OCI-LY7 (cell line): ENCODE measurements around the gene ANKRD39. TPM values are rescaled to one million over a fixed set of nuclear protein-coding genes. Genes with fewer than 3 reads are reported as not detected.

Experiments used
- BruUV-seq: library from RNA; stranded (reverse); fragments of 400-500 nt; replicated peaks from 2 replicates; lab custom pipeline; 2021; lab: Mats Ljungman, UMichigan
- CTCF ChIA-PET: fragments of 300-600 bp; sonication (Branson Sonifier 250); formaldehyde crosslinking; loops from one replicate; lab custom pipeline; 2022; ENCODE audit warnings: antibody characterized with exemption; ENCODE audit not compliant: unreplicated experiment; lab: Charles Lee
- POLR2A ChIA-PET: fragments of 300-600 bp; sonication (Branson Sonifier 250); formaldehyde crosslinking; loops from one replicate; lab custom pipeline; 2022; ENCODE audit warnings: antibody characterized with exemption; lab: Charles Lee
- DNase-seq: peaks from one replicate; pipeline ENCODE4 v3.0.0-alpha.2; 2015; ENCODE audit warnings: low spot score
- H2AFZ ChIP-seq: fragments of 200-600 bp; sonication (generic), shearing (Covaris generic); 2 replicates; pipeline ENCODE4 v1.6.1; 2014; ENCODE audit warnings: mild to moderate bottlenecking, antibody characterized with exemption, low read length, moderate library complexity
- H3K27ac ChIP-seq: fragments of 200-600 bp; sonication (generic); 2 replicates; pipeline ENCODE4 v1.5.1; 2014; ENCODE audit warnings: mixed run types, low read depth, mild to moderate bottlenecking, moderate library complexity, low read length, inconsistent platforms; ENCODE audit not compliant: poor library complexity, severe bottlenecking
- H3K36me3 ChIP-seq: fragments of 200-600 bp; sonication (generic); 2 replicates; pipeline ENCODE4 v1.6.1; 2014; ENCODE audit warnings: mild to moderate bottlenecking, antibody characterized with exemption, low read length, moderate library complexity, mixed read lengths; ENCODE audit not compliant: insufficient read depth
- H3K4me1 ChIP-seq: fragments of 200-600 bp; sonication (generic); 2 replicates; pipeline ENCODE4 v1.5.1; 2014; ENCODE audit warnings: mild to moderate bottlenecking, low read length; ENCODE audit not compliant: insufficient read depth, poor library complexity, severe bottlenecking
- H3K4me2 ChIP-seq: fragments of 200-600 bp; sonication (generic); 2 replicates; pipeline ENCODE4 v1.6.1; 2014; ENCODE audit warnings: mild to moderate bottlenecking, low read length
- H3K4me3 ChIP-seq: fragments of 200-600 bp; sonication (generic); 2 replicates; pipeline ENCODE4 v1.5.1; 2014; ENCODE audit warnings: mild to moderate bottlenecking, low read depth, low read length; ENCODE audit not compliant: poor library complexity, severe bottlenecking
- H3K79me2 ChIP-seq: fragments of 200-600 bp; sonication (generic); 2 replicates; pipeline ENCODE4 v1.6.1; 2016; ENCODE audit warnings: low read depth, mild to moderate bottlenecking, low read length, moderate library complexity, mixed read lengths; ENCODE audit not compliant: insufficient read depth
- H3K9me2 ChIP-seq: fragments of 200-600 bp; sonication (generic); 2 replicates; pipeline ENCODE4 v1.6.1; 2016; ENCODE audit warnings: mild to moderate bottlenecking, low read length, mixed read lengths; ENCODE audit not compliant: insufficient read depth
- H3K9me3 ChIP-seq: fragments of 200-600 bp; sonication (generic); 2 replicates; pipeline ENCODE4 v1.6.1; 2014; ENCODE audit warnings: mild to moderate bottlenecking, mixed run types, low read length, mixed read lengths
- H4K20me1 ChIP-seq: fragments of 200-600 bp; sonication (generic); 2 replicates; pipeline ENCODE4 v1.6.1; 2014; ENCODE audit warnings: mild to moderate bottlenecking, antibody characterized with exemption, low read length, moderate library complexity, mixed read lengths; ENCODE audit not compliant: insufficient read depth
- CTCF ChIP-seq: fragments of 200-600 bp; sonication (generic); conservative IDR thresholded peaks from 2 replicates; pipeline ENCODE4 v1.5.1; 2014; ENCODE audit warnings: mild to moderate bottlenecking, antibody characterized with exemption, low read length, moderate library complexity, mixed read lengths
- EZH2phosphoT487 ChIP-seq: fragments of 200-600 bp; sonication (generic); IDR thresholded peaks from 2 replicates; pipeline ENCODE4 v1.6.1; 2018; ENCODE audit warnings: low read depth, borderline replicate concordance, mild to moderate bottlenecking, mixed run types, antibody characterized with exemption, low read length, moderate library complexity, mixed read lengths
- intact Hi-C: fragments of 100-400 bp; cut with micrococcal nuclease; formaldehyde crosslinking; loops from one replicate; pipeline ENCODE4 v1.10.0; 2022; ENCODE audit not compliant: unreplicated experiment
- microRNA-seq: library from miRNA; unstranded; fragments of <30 nt; microRNA quantifications from one replicate; pipeline ENCODE4 v1.2.0, GENCODE V29; 2022; ENCODE audit warnings: borderline replicate concordance
- small RNA-seq: library from RNA; depleted of rRNA; stranded (forward); fragments of <200 nt; gene quantifications from one replicate; pipeline ENCODE3, GENCODE V24; 2014
- total RNA-seq, 2 experiments: library from RNA; depleted of rRNA in 1 of 2; stranded (reverse); fragments of >200 nt in 1 of 2; shearing (Covaris generic) in 1 of 2; gene quantifications; 2 replicates each; pipeline ENCODE4 v1.2.3, GENCODE V29; 2014 to 2022

ANKRD39 gene
- total RNA-seq, 2 experiments from 2014 or later, result 22.2 to 24.1 TPM

- no peak overlapping the region for H3K4me3 ChIP-seq
- no peaks in the 10 kb centered on the region for H3K9me3 ChIP-seq
- no peaks in the 10 kb centered on the region for H3K9me2 ChIP-seq
- H3K4me2 ChIP-seq, result no peak overlapping the region
- intact Hi-C loops, result no loop called here
- ChIA-PET CTCF (no interaction called here), POLR2A (no interaction called here)
- peaks cover 16% of the 10 kb centered on the region for H3K4me1 ChIP-seq
- DNase-seq, result no peak
- H3K27ac ChIP-seq, result no peak overlapping the region
- no peak for TF ChIP-seq EZH2phosphoT487
- no peak for TF ChIP-seq CTCF
- BruUV-seq, result no TSS peak
- H3K36me3 ChIP-seq, result peaks cover 10% of the 10 kb centered on the region; the same call in 1 of the 2 replicates
- H4K20me1 ChIP-seq, result no peaks in the 10 kb centered on the region
- H3K79me2 ChIP-seq, result no peaks in the 10 kb centered on the region
- no peak overlapping the region for H2AFZ ChIP-seq
These were observed 58.2 kb downstream of the ANKRD39 start for GRCh38 chr2:96799623-96799935.

GRCh38 chr2:96798733-96799622 lies 58.8 kb downstream of the ANKRD39 start:
- H3K9me3 ChIP-seq, result no peaks in the 10 kb centered on the region
- H2AFZ ChIP-seq, result no peak overlapping the region
- no peaks in the 10 kb centered on the region for H3K79me2 ChIP-seq
- H3K36me3 ChIP-seq, result peaks cover 10% of the 10 kb centered on the region; the same call in 1 of the 2 replicates
- H3K9me2 ChIP-seq, result no peaks in the 10 kb centered on the region
- DNase-seq, result no peak
- TF ChIP-seq CTCF (no peak), EZH2phosphoT487 (no peak)
- no peaks in the 10 kb centered on the region for H4K20me1 ChIP-seq
- no TSS peak for BruUV-seq
- H3K4me2 ChIP-seq, result no peak overlapping the region
- H3K4me3 ChIP-seq, result no peak overlapping the region
- intact Hi-C loops, result no loop called here
- ChIA-PET CTCF (no interaction called here), POLR2A (no interaction called here)
- H3K4me1 ChIP-seq, result peaks cover 16% of the 10 kb centered on the region
- H3K27ac ChIP-seq, result no peak overlapping the region

Small RNAs within 50 kb of the gene (microRNA-seq; reads per million reads assigned to microRNA genes)
- not detected for gene MIR3127

Small RNAs within 50 kb of the gene (small RNA-seq; reads per million reads assigned to genes)
- not detected for gene MIR3127

Other genes with a start within 250 kb of the ANKRD39 start
- 40.4 and 46.4 TPM in 2 replicates for gene KANSL3, start 219.7 kb downstream of the ANKRD39 start, total RNA-seq (2014; rRNA removed; shearing (Covaris generic))
- gene KANSL3, start 219.7 kb downstream of the ANKRD39 start, total RNA-seq (2022), result 51.6 and 63.3 TPM in 2 replicates
- not detected in 2 replicates for gene FER1L5, start 215.3 kb downstream of the ANKRD39 start, total RNA-seq (2014; rRNA removed; shearing (Covaris generic))
- not detected in 2 replicates for gene FER1L5, start 215.3 kb downstream of the ANKRD39 start, total RNA-seq (2022)
- 12.9 and 15.5 TPM in 2 replicates for gene LMAN2L, start 118.0 kb downstream of the ANKRD39 start, total RNA-seq (2014; rRNA removed; shearing (Covaris generic))
- 10.8 and 11.3 TPM in 2 replicates for gene LMAN2L, start 118.0 kb downstream of the ANKRD39 start, total RNA-seq (2022)
- 5.1 and 5.4 TPM in 2 replicates for gene CNNM4, start 97.1 kb downstream of the ANKRD39 start, total RNA-seq (2014; rRNA removed; shearing (Covaris generic))
- 5.9 and 6.4 TPM in 2 replicates for gene CNNM4, start 97.1 kb downstream of the ANKRD39 start, total RNA-seq (2022)
- 9.1 and 13.5 TPM in 2 replicates for gene CNNM3, start 41.7 kb downstream of the ANKRD39 start, total RNA-seq (2014; rRNA removed; shearing (Covaris generic))
- gene CNNM3, start 41.7 kb downstream of the ANKRD39 start, total RNA-seq (2022), result 18.2 and 18.6 TPM in 2 replicates
- gene ANKRD23, start 14.0 kb downstream of the ANKRD39 start, total RNA-seq (2014; rRNA removed; shearing (Covaris generic)), result 6.4 and 6.5 TPM in 2 replicates
- gene ANKRD23, start 14.0 kb downstream of the ANKRD39 start, total RNA-seq (2022), result 6.7 and 6.9 TPM in 2 replicates
- gene SEMA4C, start 12.1 kb upstream of the ANKRD39 start, total RNA-seq (2014; rRNA removed; shearing (Covaris generic)), result 0.06 TPM in 1 of 2 replicates, not detected in the other
- gene SEMA4C, start 12.1 kb upstream of the ANKRD39 start, total RNA-seq (2022), result 0.19 TPM in 1 of 2 replicates, not detected in the other
- not detected in 2 replicates for gene FAM178B, start 128.6 kb upstream of the ANKRD39 start, total RNA-seq (2014; rRNA removed; shearing (Covaris generic))
- gene FAM178B, start 128.6 kb upstream of the ANKRD39 start, total RNA-seq (2022), result not detected in 2 replicates
- gene FAHD2B, start 236.9 kb upstream of the ANKRD39 start, total RNA-seq (2014; rRNA removed; shearing (Covaris generic)), result 23.4 and 29.2 TPM in 2 replicates
- gene FAHD2B, start 236.9 kb upstream of the ANKRD39 start, total RNA-seq (2022), result 39.1 and 44.3 TPM in 2 replicates